Heart left ventricle (tissue), 16 donors: ENCODE measurements around the gene GART. TPM values are rescaled to one million over a fixed set of nuclear protein-coding genes. Genes with fewer than 3 reads are reported as not detected.

Source experiments
- ATAC-seq, 4 donors: fragments of 200-7000 bp; cut with Tn5 transposase; one replicate each; pipeline ENCODE4 v1.9.1; 2020 to 2022; ENCODE audit warnings: moderate library complexity in 4 of 4, mild to moderate bottlenecking in 3 of 4, moderate number of reproducible peaks in 1 of 4
- DNase-seq, 5 donors: peaks; one replicate each; pipeline ENCODE4 v3.0.0-alpha.2; 2020
- H3K27ac ChIP-seq, 12 donors: fragments of 200-600 bp; sonication (generic) in 4 of 12; one replicate each; pipeline versions ENCODE4 v1.5.0 to v1.8.0; 2016 to 2022; ENCODE audit warnings: mild to moderate bottlenecking in 2 of 12
- H3K27me3 ChIP-seq, 9 donors: fragments of 200-600 bp; sonication (generic) in 2 of 9; one replicate each; pipeline versions ENCODE4 v1.5.1 to v1.8.0; 2016 to 2022; ENCODE audit warnings: mild to moderate bottlenecking in 3 of 9
- H3K36me3 ChIP-seq, 9 donors: fragments of 200-600 bp; sonication (generic) in 2 of 9; one replicate each; pipeline versions ENCODE4 v1.5.0 to v1.8.0; 2018 to 2022; ENCODE audit warnings: mild to moderate bottlenecking in 2 of 9
- H3K4me1 ChIP-seq, 12 donors: fragments of 200-600 bp; sonication (generic) in 4 of 12; one replicate each; pipeline versions ENCODE4 v1.5.0 to v1.8.0; 2016 to 2022; ENCODE audit warnings: mild to moderate bottlenecking in 3 of 12
- H3K4me3 ChIP-seq, 12 donors: fragments of 200-600 bp; sonication (generic) in 4 of 12; one replicate each; pipeline versions ENCODE4 v1.5.0 to v1.8.0; 2017 to 2022; ENCODE audit warnings: mild to moderate bottlenecking in 9 of 12, moderate library complexity in 4 of 12
- H3K9me3 ChIP-seq, 12 donors: fragments of 200-600 bp; sonication (generic) in 4 of 12; one replicate each; pipeline versions ENCODE4 v1.5.0 to v1.8.0; 2016 to 2022; ENCODE audit warnings: mild to moderate bottlenecking in 1 of 12
- CTCF ChIP-seq, 12 donors: fragments of 200-600 bp; sonication (generic) in 4 of 12; IDR thresholded peaks; one replicate each; pipeline versions ENCODE4 v1.5.0 to v1.8.0; 2018 to 2022; ENCODE audit warnings: antibody characterized with exemption in 12 of 12, mild to moderate bottlenecking in 5 of 12
- POLR2A ChIP-seq, 2 donors: fragments of 450-650 bp; IDR thresholded peaks; one replicate each; pipeline ENCODE4 v1.6.1; 2017; ENCODE audit warnings: antibody characterized with exemption in 2 of 2, mild to moderate bottlenecking in 2 of 2, moderate library complexity in 2 of 2
- WGBS, 4 donors: extraction: QIAGEN DNeasy Blood & Tissue Kit in 2 of 4; methylation state at CpG; one replicate each; pipeline versions ENCODE4 v1.1.5 to v1.1.7; 2013 to 2018; 5-methylcytosine and 5-hydroxymethylcytosine counted together
- intact Hi-C, 10 donors: fragments of 100-400 bp; cut with DNase I; formaldehyde crosslinking; loops; one replicate each; pipeline versions ENCODE4 v1.11.1 to v1.14.2; 2022
- polyA plus RNA-seq, 2 donors: library from polyadenylated mRNA; stranded (reverse); fragments of 200-250 nt; gene quantifications; one replicate each; pipeline ENCODE4 v1.2.3, GENCODE V29; 2013
- total RNA-seq, 9 donors: library from RNA; depleted of rRNA in 2 of 9; stranded (reverse); fragments of >200 nt in 2 of 9; fragmentation: NEBNext Ultra II Directional in 3 of 9; extraction: Animal tissue kit (Norgen Biotek cat#: 25700) in 3 of 9; gene quantifications; one replicate each; pipeline versions ENCODE4 v1.1.0 to v1.2.4, GENCODE V29; 2016 to 2023
- donor health status: ischemic (EF 13 %, LVEDD 7.1; RV severe dilation, severe dysfunction).
- donor health status: healthy with polysubstance abuse.
- donor health status: DM: no; HTN: yes; CAD: no.
- donor health status: DM: no; HTN: no; CAD: no.
- donor health status: ischemic (EF 25% LVEDD 6.9; RV normal size, moderate dysfunction).
- donor health status: ischemic (EF 25% LVEDD 5.7; RV mildly dilated, moderate dysfunction).
- donor health status: healthy.
- donor health status: DM: yes; HTN: yes; CAD: no.
- donor health status: ischemic (EF 35%, LVEDD 5.7; RV mildly dilated, moderate dysfunction).
- donor health status: nonischemic (EF 11% LVEDD 7.7; RV severe dilation, severe dysfunction).
- donor health status: DM: yes; HTN: yes; CAD: no.
- donor health status: PGD.
- donor health status: ischemic (EF 29% LVEDD 5.4; RV normal size, mild dysfunction).
- donor health status: nonischemic (EF 23%, LVEDD 6.1; RV moderate dilation, normal function).

GART gene
- total and polyA plus RNA-seq, 11 donors = 9.0 to 53.1 (median 40.7) TPM

- ATAC-seq = no peak
- H3K4me1 ChIP-seq = peaks cover 0 to 48% (median 22%) of the 10 kb centered on the region in 12 donors
- DNase-seq = no peak
- intact Hi-C loops = no loop called here
- H3K36me3 ChIP-seq = peaks cover 3 to 100% (median 94%) of the 10 kb centered on the region in 9 donors
- no peaks in the 10 kb centered on the region for H3K9me3 ChIP-seq
- no peak overlapping the region for H3K4me3 ChIP-seq
- WGBS, 4 donors = 88 to 93% (median 91%) methylated on average over 10 of the region's 10 CpGs
- H3K27me3 ChIP-seq = no peaks in the 10 kb centered on the region
- TF ChIP-seq POLR2A (IDR thresholded peaks at IDR 0.05) (no peak), CTCF (IDR thresholded peaks at IDR 0.05) (no peak)
- H3K27ac ChIP-seq = no peak overlapping the region
These were observed 17.9 kb upstream of the GART start for GRCh38 chr21:33559813-33560212.

DNA sequence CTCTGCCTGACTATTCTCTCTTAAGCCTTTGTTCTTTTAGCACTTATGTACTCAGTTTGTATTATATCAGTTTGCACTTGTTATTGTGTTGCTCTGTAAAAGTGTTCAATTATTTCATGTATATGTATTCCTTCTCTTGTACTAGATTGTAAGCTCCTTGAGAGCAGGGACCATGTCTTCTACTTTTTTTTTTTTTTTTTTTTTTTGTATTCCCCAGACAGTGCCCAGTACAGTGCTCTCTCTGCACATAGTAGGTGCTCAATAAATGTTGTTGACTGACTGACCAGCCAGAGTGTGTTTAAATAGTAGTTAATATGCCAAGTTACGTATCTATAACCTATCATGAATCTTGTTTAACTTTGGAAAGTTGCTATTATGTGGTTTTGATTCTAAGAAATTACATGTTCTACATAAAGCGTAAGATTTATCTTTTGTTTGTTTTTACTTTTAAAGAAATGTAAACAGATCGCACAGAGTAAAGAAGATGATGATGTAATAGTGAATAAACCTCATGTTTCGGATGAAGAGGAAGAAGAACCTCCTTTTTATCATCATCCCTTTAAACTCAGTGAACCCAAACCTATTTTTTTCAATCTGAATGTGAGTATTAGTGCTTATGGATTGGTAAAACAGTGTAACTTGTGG is 17.0 kb upstream of the GART start:
- DNase-seq (no peak), ATAC-seq (no peak)
- TF ChIP-seq POLR2A (IDR thresholded peaks at IDR 0.05) = no peak
- TF ChIP-seq CTCF (IDR thresholded peaks at IDR 0.05) = no peak
- intact Hi-C loops = no loop called here
- H3K27ac ChIP-seq = no peak overlapping the region
- WGBS, 4 donors = 92 to 95% (median 94%) methylated on average over 4 of the region's 4 CpGs
- no peaks in the 10 kb centered on the region for H3K9me3 ChIP-seq
- H3K4me3 ChIP-seq = no peak overlapping the region
- no peaks in the 10 kb centered on the region for H3K27me3 ChIP-seq
- H3K4me1 ChIP-seq = peaks cover 0 to 55% (median 21%) of the 10 kb centered on the region in 12 donors
- H3K36me3 ChIP-seq = peaks cover 3 to 100% (median 99%) of the 10 kb centered on the region in 9 donors

- Histone ChIP-seq H3K9me3 (no peaks in the 10 kb centered on the region), H3K27me3 (no peaks in the 10 kb centered on the region), H3K4me3 (no peak overlapping the region), H3K36me3 (peaks cover 3 to 100% (median 99%) of the 10 kb centered on the region in 9 donors), H3K4me1 (peaks cover 0 to 51% (median 20%) of the 10 kb centered on the region in 12 donors), H3K27ac (no peak overlapping the region)
- 94 to 97% (median 96%) methylated on average over 19 of the region's 19 CpGs for WGBS, 4 donors
- intact Hi-C loops = no loop called here
- no peak for TF ChIP-seq POLR2A (IDR thresholded peaks at IDR 0.05)
- no peak for DNase-seq
- no peak for ATAC-seq
These were observed 15.5 kb upstream of the GART start for GRCh38 chr21:33557447-33557846.

DNA sequence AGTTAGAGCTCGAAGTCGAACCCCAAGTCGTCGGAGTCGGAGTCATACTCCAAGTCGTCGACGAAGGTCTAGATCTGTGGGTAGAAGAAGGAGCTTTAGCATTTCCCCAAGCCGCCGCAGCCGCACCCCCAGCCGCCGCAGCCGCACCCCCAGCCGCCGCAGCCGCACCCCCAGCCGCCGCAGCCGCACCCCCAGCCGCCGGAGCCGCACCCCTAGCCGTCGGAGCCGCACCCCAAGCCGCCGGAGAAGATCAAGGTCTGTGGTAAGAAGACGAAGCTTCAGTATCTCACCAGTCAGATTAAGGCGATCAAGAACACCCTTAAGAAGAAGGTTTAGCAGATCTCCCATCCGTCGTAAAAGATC is 13.0 kb upstream of the GART start:
- H3K36me3 ChIP-seq = peaks cover 3 to 100% (median 99%) of the 10 kb centered on the region in 9 donors
- no peak overlapping the region for H3K4me3 ChIP-seq
- intact Hi-C loops = no loop called here
- DNase-seq (no peak), ATAC-seq (no peak)
- WGBS, 4 donors = 95 to 97% (median 96%) methylated on average over 32 of the region's 32 CpGs
- peaks cover 0 to 28% (median 10%) of the 10 kb centered on the region in 12 donors for H3K4me1 ChIP-seq
- no peaks in the 10 kb centered on the region for H3K27me3 ChIP-seq
- TF ChIP-seq CTCF (IDR thresholded peaks at IDR 0.05) (no peak), POLR2A (IDR thresholded peaks at IDR 0.05) (no peak)
- H3K27ac ChIP-seq = no peak overlapping the region
- H3K9me3 ChIP-seq = no peaks in the 10 kb centered on the region
